ES-I3 (cell line): Measurements from ENCODE around the gene FAM216A.
"Not testable (repeated sequence)": the region's sequence is repeated elsewhere in the genome, so short reads cannot be mapped to it uniquely, and the experiment has no call there.

Experiments used
- H3K36me3 ChIP-seq: 2 replicates; pipeline ENCODE4 v1.6.1; 2013; ENCODE audit warnings: mild to moderate bottlenecking, low read length, control low read depth, moderate library complexity; ENCODE audit not compliant: insufficient read depth
- H3K4me1 ChIP-seq: 2 replicates; pipeline ENCODE4 v1.6.1; 2013; ENCODE audit warnings: mild to moderate bottlenecking, control low read depth, low read length; ENCODE audit not compliant: insufficient read depth
- H3K9ac ChIP-seq: 2 replicates; pipeline ENCODE4 v1.6.1; 2013; ENCODE audit warnings: low read depth, mild to moderate bottlenecking, low read length, moderate library complexity
- H3K9me3 ChIP-seq: 2 replicates; pipeline ENCODE4 v1.6.1; 2013; ENCODE audit warnings: mild to moderate bottlenecking, low read length, moderate library complexity; ENCODE audit not compliant: control insufficient read depth, insufficient read depth

Gene FAM216A

GRCh38 chr12:110516995-110517394, 48.4 kb downstream of the FAM216A start:
- Histone ChIP-seq H3K4me1 (no peaks in the 10 kb centered on the region), H3K36me3 (no peaks in the 10 kb centered on the region), H3K9me3 (no peaks in the 10 kb centered on the region)

GRCh38 chr12:110518014-110518413, 49.4 kb downstream of the FAM216A start:
- not testable (repeated sequence) for H3K9ac ChIP-seq, H3K4me1 ChIP-seq, H3K36me3 ChIP-seq, H3K9me3 ChIP-seq

More at GRCh38 chr12:110516995-110517394, 48.4 kb downstream of the FAM216A start:
- no peak overlapping the region for H3K9ac ChIP-seq

GRCh38 chr12:110520876-110521712, 52.4 kb downstream of the FAM216A start:
- H3K9me3 ChIP-seq, H3K9ac ChIP-seq, H3K4me1 ChIP-seq, H3K36me3 ChIP-seq: not testable (repeated sequence)

GRCh38 chr12:110528277-110528839, 59.7 kb downstream of the FAM216A start:
- Histone ChIP-seq H3K4me1 (no peaks in the 10 kb centered on the region), H3K9ac (no peak overlapping the region), H3K36me3 (no peaks in the 10 kb centered on the region), H3K9me3 (no peaks in the 10 kb centered on the region)

- Histone ChIP-seq H3K4me1 (0 out of 2 replicates have a peak, but pooled peaks cover 3% of the 10 kb centered on the region), H3K9ac (no peak overlapping the region), H3K9me3 (no peaks in the 10 kb centered on the region), H3K36me3 (no peaks in the 10 kb centered on the region)
Measured at GRCh38 chr12:110530511-110530910, 61.9 kb downstream of the FAM216A start.

- Histone ChIP-seq H3K36me3 (peaks cover 3% of the 10 kb centered on the region; the same call in 1 of the 2 replicates), H3K4me1 (0 out of 2 replicates have a peak, but pooled peaks cover 3% of the 10 kb centered on the region)
Measured at GRCh38 chr12:110531741-110532333, 63.2 kb downstream of the FAM216A start.

DNA sequence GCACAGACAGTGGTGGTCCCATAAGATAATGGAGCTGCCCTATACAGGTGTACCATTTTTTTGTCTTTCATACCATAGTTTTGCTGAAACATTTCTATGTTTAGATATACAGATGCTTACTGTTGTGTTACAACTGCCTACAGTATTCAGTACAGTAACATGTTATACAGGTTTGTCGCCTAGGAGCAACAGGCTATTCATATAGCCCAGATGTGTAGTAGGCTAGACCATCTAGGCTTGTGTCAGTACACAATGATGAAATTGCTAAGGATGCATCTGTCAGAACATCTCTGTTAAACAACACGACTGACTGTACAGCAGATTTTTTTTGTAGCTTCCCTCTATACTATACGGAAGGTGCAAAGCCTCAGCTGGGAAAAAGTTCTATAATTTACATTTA, 64.0 kb downstream of the FAM216A start:
- H3K9me3 ChIP-seq = no peaks in the 10 kb centered on the region
- 0 out of 2 replicates have a peak, but pooled peaks cover 3% of the 10 kb centered on the region for H3K4me1 ChIP-seq
- peaks cover 4% of the 10 kb centered on the region; the same call in 1 of the 2 replicates for H3K36me3 ChIP-seq
- H3K9ac ChIP-seq = no peak overlapping the region

More at GRCh38 chr12:110531741-110532333, 63.2 kb downstream of the FAM216A start:
- Histone ChIP-seq H3K9ac (no peak overlapping the region), H3K9me3 (no peaks in the 10 kb centered on the region)

DNA sequence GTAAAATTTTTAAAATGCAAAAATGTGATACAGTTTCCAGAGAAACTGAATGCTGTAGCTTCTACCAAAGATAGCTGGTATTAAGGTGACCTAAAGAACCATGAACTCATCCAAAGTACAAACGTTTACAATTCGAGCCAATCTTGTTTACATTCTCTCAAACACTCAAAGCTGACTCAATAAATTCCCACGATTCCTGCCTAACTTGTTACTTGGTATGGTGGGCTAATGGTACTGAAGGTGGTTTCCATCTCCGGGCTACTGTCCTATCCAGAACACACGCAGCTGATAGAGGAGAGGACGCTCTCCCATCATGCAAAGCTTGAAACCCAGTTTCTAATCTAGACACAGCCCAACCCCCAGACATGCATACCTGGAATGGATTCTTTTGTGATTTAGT, 65.0 kb downstream of the FAM216A start:
- peaks cover 8% of the 10 kb centered on the region; the same call in 1 of the 2 replicates for H3K36me3 ChIP-seq
- H3K9ac ChIP-seq = no peak overlapping the region
- no peaks in the 10 kb centered on the region for H3K9me3 ChIP-seq
- 0 out of 2 replicates have a peak, but pooled peaks cover 3% of the 10 kb centered on the region for H3K4me1 ChIP-seq

DNA sequence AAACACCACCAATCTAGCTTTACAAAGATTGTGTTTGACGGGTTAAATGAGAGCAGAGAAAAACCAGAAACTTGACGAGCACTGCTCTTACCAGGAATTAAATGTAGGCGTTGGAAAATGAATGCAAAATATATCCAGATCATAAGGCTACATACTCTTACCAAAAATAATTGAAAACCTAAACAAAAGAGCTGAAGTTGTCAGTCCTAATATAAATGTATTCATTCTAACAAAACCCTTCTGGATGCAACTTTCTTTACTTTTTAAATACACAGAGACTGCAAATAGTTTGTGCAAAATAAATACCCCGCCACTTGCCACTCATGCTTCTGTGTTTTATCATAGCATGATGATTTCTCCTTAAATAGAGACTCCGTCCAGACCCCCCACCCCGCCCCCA, 66.2 kb downstream of the FAM216A start:
- Histone ChIP-seq H3K4me1 (peaks cover 6% of the 10 kb centered on the region; the same call in 1 of the 2 replicates), H3K9ac (no peak overlapping the region), H3K36me3 (peaks cover 14% of the 10 kb centered on the region; the same call in 1 of the 2 replicates), H3K9me3 (no peaks in the 10 kb centered on the region)

GRCh38 chr12:110536834-110537604, 68.4 kb downstream of the FAM216A start:
- peaks cover 6% of the 10 kb centered on the region; the same call in 1 of the 2 replicates for H3K4me1 ChIP-seq
- no peaks in the 10 kb centered on the region for H3K9me3 ChIP-seq
- peaks cover 14% of the 10 kb centered on the region; the same call in 1 of the 2 replicates for H3K36me3 ChIP-seq
- H3K9ac ChIP-seq = no peak overlapping the region

GRCh38 chr12:110537605-110538409, 69.2 kb downstream of the FAM216A start:
- H3K9me3 ChIP-seq = no peaks in the 10 kb centered on the region
- peaks cover 14% of the 10 kb centered on the region; the same call in 1 of the 2 replicates for H3K36me3 ChIP-seq
- H3K4me1 ChIP-seq = peaks cover 6% of the 10 kb centered on the region; the same call in 1 of the 2 replicates
- H3K9ac ChIP-seq = no peak overlapping the region

DNA sequence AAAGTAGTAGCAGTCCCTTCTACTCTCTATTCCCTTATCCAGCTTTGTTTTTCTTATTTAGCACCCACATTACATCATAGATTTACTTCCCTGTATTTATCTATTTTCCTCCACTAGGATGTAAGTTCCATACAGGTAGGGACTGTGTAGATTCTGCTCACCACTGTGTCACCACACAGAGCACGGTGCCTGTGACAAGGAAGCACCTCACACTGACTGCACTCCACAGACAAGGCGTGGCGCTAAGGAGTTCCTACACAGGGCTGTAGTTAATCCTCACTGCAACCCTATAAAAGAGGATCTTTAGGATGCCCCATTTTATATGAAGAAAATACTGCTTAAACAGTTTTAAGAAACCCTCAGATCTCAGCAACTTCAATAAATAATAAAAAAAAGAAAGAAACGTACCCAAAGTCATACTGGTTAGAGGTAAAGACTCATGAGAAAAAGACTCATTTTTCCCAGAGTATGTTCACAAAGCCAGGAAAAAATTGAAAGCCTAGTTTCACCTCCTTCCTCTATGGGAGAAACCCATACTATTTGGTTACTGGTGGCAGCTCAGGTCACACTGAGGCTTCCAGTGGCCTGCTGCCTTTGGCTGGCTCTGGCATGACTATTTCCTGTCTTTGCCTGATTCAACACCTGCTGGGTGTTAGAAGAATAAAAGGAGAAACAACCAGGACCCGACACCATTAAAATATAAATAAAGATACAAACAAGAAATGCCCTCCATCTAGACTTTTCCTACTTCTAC, 70.4 kb downstream of the FAM216A start:
- H3K36me3 ChIP-seq = peaks cover 14% of the 10 kb centered on the region; the same call in 1 of the 2 replicates
- H3K4me1 ChIP-seq = peaks cover 3% of the 10 kb centered on the region; the same call in 1 of the 2 replicates
- H3K9me3 ChIP-seq = no peaks in the 10 kb centered on the region
- H3K9ac ChIP-seq = no peak overlapping the region
